Ovary (tissue), 3 donors: ENCODE data around the gene ISYNA1.

ENCODE experiments used
- CTCF ChIP-seq, 3 donors: fragments of 450-650 bp in 2 of 3; fragments of 200-600 bp in 1 of 3; IDR thresholded peaks; one replicate each; pipeline versions ENCODE4 v1.5.1 to v1.8.0; 2016 to 2022; ENCODE audit warnings: antibody characterized with exemption in 3 of 3, mild to moderate bottlenecking in 1 of 3
- EP300 ChIP-seq: sonication (generic); formaldehyde crosslinking; IDR thresholded peaks from one replicate; pipeline ENCODE4 v1.6.1; 2017; ENCODE audit warnings: antibody characterized with exemption
- POLR2A ChIP-seq: fragments of 450-650 bp; IDR thresholded peaks from one replicate; pipeline ENCODE4 v1.6.1; 2017; ENCODE audit warnings: antibody characterized with exemption, mild to moderate bottlenecking, moderate library complexity
- donor health status: DM: no; HTN: no; CAD: no.

- TF ChIP-seq CTCF (IDR thresholded peaks at IDR 0.05) (no peak), POLR2A (no peak), EP300 (no peak)
These were observed 30.6 kb upstream of the ISYNA1 start for GRCh38 chr19:18468517-18468916.
